Body of pancreas (tissue), 4 donors: ENCODE data around the gene MAN1B1. TPM values are rescaled to one million over a fixed set of nuclear protein-coding genes. Genes with fewer than 3 reads are reported as not detected.

Experiments
- ATAC-seq: fragments of 150-250 bp; one replicate; pipeline ENCODE4 v1.9.1; 2016
- DNase-seq, 4 donors: peaks; one replicate each; pipeline ENCODE4 v3.0.0-alpha.2; 2019
- H3K27ac ChIP-seq, 4 donors: fragments of 200-600 bp; sonication (generic); 1 replicate in 3 of 4; 2 replicates in 1 of 4; pipeline versions ENCODE4 v1.5.1 to v1.6.1; 2016 to 2019; ENCODE audit warnings: mild to moderate bottlenecking in 1 of 4, mixed read lengths in 1 of 4, moderate library complexity in 1 of 4
- H3K27me3 ChIP-seq, 2 donors: fragments of 200-600 bp; sonication (generic); one replicate each; pipeline ENCODE4 v1.6.0; 2016; ENCODE audit warnings: mild to moderate bottlenecking in 1 of 2
- H3K36me3 ChIP-seq, 2 donors: fragments of 200-600 bp; sonication (generic); replicated peaks in 1 of 2; 2 replicates each; pipeline ENCODE4 v1.5.1; 2016; ENCODE audit warnings: low read depth in 2 of 2; ENCODE audit not compliant: insufficient read depth in 1 of 2
- H3K4me1 ChIP-seq: fragments of 200-600 bp; sonication (generic); one replicate; pipeline ENCODE4 v1.6.0; 2016
- H3K4me3 ChIP-seq, 2 donors: fragments of 200-600 bp; sonication (generic); 1 replicate in 1 of 2; 2 replicates in 1 of 2; pipeline ENCODE4 v1.5.1; 2016 to 2019
- H3K9me3 ChIP-seq, 3 donors: fragments of 200-600 bp; sonication (generic); 1 replicate in 2 of 3; 2 replicates in 1 of 3; pipeline ENCODE4 v1.5.1; 2016
- CTCF ChIP-seq, 7 experiments: fragments of 450-650 bp in 4 of 7; fragments of 200-600 bp in 3 of 7; sonication (generic) in 3 of 7; IDR thresholded peaks; one replicate each; pipeline ENCODE4 v1.5.1; 2016 to 2019; ENCODE audit warnings: antibody characterized with exemption in 7 of 7
- POLR2A ChIP-seq, 3 donors: fragments of 450-650 bp; IDR thresholded peaks; one replicate each; pipeline ENCODE4 v1.6.1; 2016; ENCODE audit warnings: antibody characterized with exemption in 3 of 3, mild to moderate bottlenecking in 2 of 3
- whole genome bisulfite sequencing, 2 donors: methylation state at CpG; one replicate each; pipeline ENCODE4 v1.1.5; 2017; 5-methylcytosine and 5-hydroxymethylcytosine counted together
- intact Hi-C: fragments of 100-400 bp; cut with DNase I; formaldehyde crosslinking; loops from one replicate; pipeline ENCODE4 v1.15.1; 2023
- total RNA-seq, 2 donors: library from RNA; depleted of rRNA; stranded (reverse); fragments of >200 nt; gene quantifications; one replicate each; pipeline ENCODE4 v1.1.0, GENCODE V29; 2016

MAN1B1 gene
- total RNA-seq, 2 donors from 2014 or later: 32.6 to 34.2 TPM

GRCh38 chr9:137070201-137070905, 16.4 kb upstream of the MAN1B1 start, which contains the start of gene SAPCD2:
Gene SAPCD2, minus strand, starts transcription at chr9:137070557. Its CDS starts 97 bp downstream, at chr9:137070460.
- peaks cover 24% of the 10 kb centered on the region for H3K4me1 ChIP-seq
- H3K4me3 ChIP-seq: no peak within 1 kb of the TSS
- H3K27me3 ChIP-seq: no peaks in the 10 kb centered on the region
- WGBS, 2 donors: 0 to 1% methylated on average over 30 to 72 of the region's 74 CpGs
- no peaks in the 10 kb centered on the region for H3K36me3 ChIP-seq
- H3K9me3 ChIP-seq: no peaks in the 10 kb centered on the region
- peak within 1 kb of the TSS; percentile 40 to 88 (median 72) for H3K27ac ChIP-seq
- DNase-seq (peak; percentile 86 to 94 (median 92)), ATAC-seq (peak; percentile 91)
- TF ChIP-seq POLR2A (IDR thresholded peaks at IDR 0.05): peak in 2 of 3 donors; percentile 28 to 41
- no peak for TF ChIP-seq CTCF (IDR thresholded peaks at IDR 0.05)
- intact Hi-C loops: no loop called here

- intact Hi-C loops: no loop called here
- Histone ChIP-seq H3K9me3 (no peaks in the 10 kb centered on the region), H3K27me3 (no peaks in the 10 kb centered on the region), H3K4me3 (no peak overlapping the region), H3K27ac (peak overlapping the region; percentile 40 to 88 (median 72)), H3K36me3 (no peaks in the 10 kb centered on the region), H3K4me1 (peaks cover 24% of the 10 kb centered on the region)
- peak in 1 of 4 donors; percentile 71 for DNase-seq
- TF ChIP-seq CTCF (IDR thresholded peaks at IDR 0.05) (peak in 4 of 7 experiments; percentile 28 to 42 (median 32)), POLR2A (IDR thresholded peaks at IDR 0.05) (peak in 1 of 3 donors; percentile 9)
- peak; percentile 44 for ATAC-seq
- 3 to 10% methylated on average over 2 to 6 of the region's 6 CpGs for WGBS, 2 donors
These were observed 15.9 kb upstream of the MAN1B1 start for GRCh38 chr9:137070906-137071275.

GRCh38 chr9:137071282-137071681, 15.5 kb upstream of the MAN1B1 start:
- H3K4me1 ChIP-seq: peaks cover 24% of the 10 kb centered on the region
- H3K4me3 ChIP-seq: no peak overlapping the region
- 82 to 89% methylated on average over 2 of the region's 2 CpGs for WGBS, 2 donors
- no peaks in the 10 kb centered on the region for H3K27me3 ChIP-seq
- H3K27ac ChIP-seq: peak overlapping the region; percentile 40 to 88 (median 72)
- H3K36me3 ChIP-seq: no peaks in the 10 kb centered on the region
- DNase-seq (no peak), ATAC-seq (no peak)
- H3K9me3 ChIP-seq: no peaks in the 10 kb centered on the region
- TF ChIP-seq CTCF (IDR thresholded peaks at IDR 0.05) (no peak), POLR2A (IDR thresholded peaks at IDR 0.05) (no peak)
- intact Hi-C loops: no loop called here

- Histone ChIP-seq H3K9me3 (no peaks in the 10 kb centered on the region), H3K27me3 (no peaks in the 10 kb centered on the region), H3K4me1 (peaks cover 41% of the 10 kb centered on the region), H3K27ac (no peak overlapping the region), H3K4me3 (no peak overlapping the region), H3K36me3 (no peaks in the 10 kb centered on the region)
- 76% methylated on average over 8 of the region's 8 CpGs for WGBS, 2 donors
- TF ChIP-seq CTCF (IDR thresholded peaks at IDR 0.05) (no peak), POLR2A (IDR thresholded peaks at IDR 0.05) (no peak)
- intact Hi-C loops: no loop called here
- no peak for DNase-seq
- ATAC-seq: no peak
These were observed 12.8 kb upstream of the MAN1B1 start for GRCh38 chr9:137073992-137074399.
